Mesenchymal stem cell (in vitro differentiated cells and primary cell): ENCODE results near the gene CDK4.

Experiments used
- DNase-seq: peaks from one replicate; pipeline ENCODE4 v3.0.0-alpha.2; 2013
- H2AFZ ChIP-seq: one replicate; pipeline ENCODE4 v1.6.1; 2013; ENCODE audit warnings: low read depth, mild to moderate bottlenecking, control low read depth, inconsistent platforms, low read length, moderate library complexity
- H2AK5ac ChIP-seq: 2 replicates; pipeline ENCODE4 v1.6.1; 2013; ENCODE audit warnings: low read length, moderate library complexity, mild to moderate bottlenecking, inconsistent platforms; ENCODE audit not compliant: severe bottlenecking
- H2BK120ac ChIP-seq: one replicate; pipeline ENCODE4 v1.6.1; 2013; ENCODE audit warnings: low read depth, mild to moderate bottlenecking, inconsistent platforms, low read length, moderate library complexity
- H2BK12ac ChIP-seq, 2 experiments: one replicate each; pipeline ENCODE4 v1.6.1; 2013; ENCODE audit warnings: inconsistent platforms in 2 of 2, low read length in 2 of 2, mild to moderate bottlenecking in 2 of 2, moderate library complexity in 2 of 2, control low read depth in 1 of 2
- H2BK15ac ChIP-seq: one replicate; pipeline ENCODE4 v1.6.1; 2013; ENCODE audit warnings: mild to moderate bottlenecking, low read depth, inconsistent platforms; ENCODE audit not compliant: poor library complexity, severe bottlenecking
- H2BK5ac ChIP-seq: 2 replicates; pipeline ENCODE4 v1.6.1; 2013; ENCODE audit warnings: low read depth, mild to moderate bottlenecking, low read length, control low read depth, inconsistent platforms; ENCODE audit not compliant: poor library complexity, severe bottlenecking
- H3K14ac ChIP-seq, 2 experiments: one replicate each; pipeline ENCODE4 v1.6.1; 2013; ENCODE audit warnings: inconsistent platforms in 2 of 2, low read length in 2 of 2, control low read depth in 1 of 2, mild to moderate bottlenecking in 1 of 2, moderate library complexity in 1 of 2
- H3K18ac ChIP-seq, 2 experiments: one replicate each; pipeline ENCODE4 v1.6.1; 2013; ENCODE audit warnings: inconsistent platforms in 2 of 2, low read length in 2 of 2, control low read depth in 1 of 2, low read depth in 1 of 2, mild to moderate bottlenecking in 1 of 2
- H3K23ac ChIP-seq, 2 experiments: one replicate each; pipeline ENCODE4 v1.6.1; 2013; ENCODE audit warnings: inconsistent platforms in 2 of 2, low read length in 2 of 2, mild to moderate bottlenecking in 2 of 2, moderate library complexity in 2 of 2, control low read depth in 1 of 2
- H3K27ac ChIP-seq: 2 replicates; pipeline ENCODE4 v1.5.1; 2013; ENCODE audit warnings: mild to moderate bottlenecking, moderate library complexity, low read length, control low read depth, inconsistent platforms; ENCODE audit not compliant: poor library complexity, severe bottlenecking
- H3K27me3 ChIP-seq, 2 experiments: 2 replicates each; pipeline versions ENCODE4 v1.6.1 to v1.7.0; 2013; ENCODE audit warnings: low read length in 2 of 2, mild to moderate bottlenecking in 2 of 2, moderate library complexity in 2 of 2, control low read depth in 1 of 2, inconsistent platforms in 1 of 2; ENCODE audit not compliant: control insufficient read depth in 1 of 2, insufficient read depth in 1 of 2
- H3K36me3 ChIP-seq, 2 experiments: 2 replicates each; pipeline versions ENCODE4 v1.6.1 to v1.7.0; 2013; ENCODE audit warnings: low read length in 2 of 2, control low read depth in 1 of 2, inconsistent platforms in 1 of 2, low read depth in 1 of 2, mild to moderate bottlenecking in 1 of 2; ENCODE audit not compliant: insufficient read depth in 2 of 2, control insufficient read depth in 1 of 2
- H3K4ac ChIP-seq, 2 experiments: one replicate each; pipeline ENCODE4 v1.6.1; 2013; ENCODE audit warnings: inconsistent platforms in 2 of 2, low read length in 2 of 2, mild to moderate bottlenecking in 2 of 2, moderate library complexity in 2 of 2, control low read depth in 1 of 2, low read depth in 1 of 2
- H3K4me1 ChIP-seq: 2 replicates; pipeline ENCODE4 v1.6.1; 2013; ENCODE audit warnings: low read depth, low read length, control low read depth; ENCODE audit not compliant: control insufficient read depth, insufficient read depth
- H3K4me2 ChIP-seq: 2 replicates; pipeline ENCODE4 v1.6.1; 2013; ENCODE audit warnings: low read length, mild to moderate bottlenecking, inconsistent platforms; ENCODE audit not compliant: poor library complexity, severe bottlenecking
- H3K4me3 ChIP-seq, 2 experiments: 2 replicates each; pipeline versions ENCODE4 v1.5.1 to v1.7.0; 2013; ENCODE audit warnings: low read length in 2 of 2, mild to moderate bottlenecking in 2 of 2, control low read depth in 1 of 2, low read depth in 1 of 2; ENCODE audit not compliant: insufficient read depth in 1 of 2
- H3K79me1 ChIP-seq: replicated peaks from 2 replicates; pipeline ENCODE4 v1.6.1; 2013; ENCODE audit warnings: mild to moderate bottlenecking, control low read depth, low read length, inconsistent platforms; ENCODE audit not compliant: poor library complexity, severe bottlenecking
- H3K9ac ChIP-seq: 2 replicates; pipeline ENCODE4 v1.7.0; 2013; ENCODE audit warnings: mild to moderate bottlenecking, low read length, moderate library complexity
- H3K9me3 ChIP-seq: 2 replicates; pipeline ENCODE4 v1.7.0; 2013; ENCODE audit warnings: mild to moderate bottlenecking, low read length; ENCODE audit not compliant: control insufficient read depth
- H4K8ac ChIP-seq: one replicate; pipeline ENCODE4 v1.6.1; 2013; ENCODE audit warnings: inconsistent platforms, mild to moderate bottlenecking, low read length, moderate library complexity
- H4K91ac ChIP-seq: one replicate; pipeline ENCODE4 v1.6.1; 2013; ENCODE audit warnings: mild to moderate bottlenecking, low read length, inconsistent platforms
- WGBS: methylation state at CpG from one replicate; pipeline ENCODE4 v1.1.7; 2013; ENCODE audit warnings: mixed read lengths; 5-methylcytosine and 5-hydroxymethylcytosine counted together

Gene CDK4

GRCh38 chr12:57744777-57745484 is 7.2 kb downstream of the CDK4 start, which contains the start of gene TSPAN31:
TSPAN31 (plus strand) TSS chr12:57745039; CDS start chr12:57745155, 116 bp downstream.
- Histone ChIP-seq H3K18ac (peak within 1 kb of the TSS; percentile 94 to 97), H3K4me2 (peak within 1 kb of the TSS; percentile 79), H2BK12ac (peak within 1 kb of the TSS in 1 of 2 experiments; percentile 61), H3K9me3 (no peaks in the 10 kb centered on the region), H2AFZ (peak within 1 kb of the TSS; percentile 36), H3K27me3 (peaks cover 26 to 27% of the 10 kb centered on the region in 2 experiments), H2BK5ac (peak within 1 kb of the TSS; percentile 75), H4K8ac (peak within 1 kb of the TSS; percentile 100), H3K4me3 (peak within 1 kb of the TSS; percentile 77 to 96), H2BK15ac (peak within 1 kb of the TSS; percentile 68), H3K27ac (peak within 1 kb of the TSS; percentile 93), H3K79me1 (peaks cover 11% of the 10 kb centered on the region), H3K36me3 (peaks cover 19 to 40% of the 10 kb centered on the region in 2 experiments), H3K4ac (peak within 1 kb of the TSS; percentile 97 to 98), H3K23ac (peak within 1 kb of the TSS in 1 of 2 experiments; percentile 34), H3K9ac (peak within 1 kb of the TSS; percentile 98), H3K4me1 (peaks cover 9% of the 10 kb centered on the region), H3K14ac (peak within 1 kb of the TSS in 1 of 2 experiments; percentile 82), H2AK5ac (peak within 1 kb of the TSS; percentile 81), H4K91ac (peak within 1 kb of the TSS; percentile 99), H2BK120ac (peak within 1 kb of the TSS; percentile 94)
- under 1% methylated on average over 20 of the region's 29 CpGs for WGBS
- DNase-seq, result peak; percentile 99

- peak overlapping the region in 1 of 2 experiments; percentile 24 for H3K4ac ChIP-seq
- H3K9ac ChIP-seq, result peak overlapping the region; percentile 98
- peak overlapping the region; percentile 68 for H2BK15ac ChIP-seq
- 40% methylated on average over 19 of the region's 21 CpGs for WGBS
- H2BK12ac ChIP-seq, result no peak overlapping the region
- H3K27me3 ChIP-seq, result peaks cover 33% of the 10 kb centered on the region in 2 experiments
- peak overlapping the region; percentile 65 to 67 for H3K18ac ChIP-seq
- peak overlapping the region; percentile 73 for H4K8ac ChIP-seq
- peak overlapping the region; percentile 82 for H3K27ac ChIP-seq
- peaks cover 15 to 36% of the 10 kb centered on the region in 2 experiments for H3K36me3 ChIP-seq
- H2BK120ac ChIP-seq, result peak overlapping the region; percentile 77
- H3K9me3 ChIP-seq, result no peaks in the 10 kb centered on the region
- no peak overlapping the region for H2BK5ac ChIP-seq
- peak overlapping the region; percentile 29 for H2AK5ac ChIP-seq
- H3K79me1 ChIP-seq, result peaks cover 9% of the 10 kb centered on the region
- H3K23ac ChIP-seq, result no peak overlapping the region
- peak overlapping the region; percentile 79 for H3K4me2 ChIP-seq
- peak overlapping the region; percentile 51 to 96 for H3K4me3 ChIP-seq
- peak overlapping the region; percentile 84 for H4K91ac ChIP-seq
- DNase-seq, result no peak
- H3K4me1 ChIP-seq, result peaks cover 9% of the 10 kb centered on the region
- peak overlapping the region; percentile 36 for H2AFZ ChIP-seq
- H3K14ac ChIP-seq, result no peak overlapping the region
These were observed 7.8 kb downstream of the CDK4 start for GRCh38 chr12:57744194-57744776.

- Histone ChIP-seq H3K36me3 (peaks cover 10 to 30% of the 10 kb centered on the region in 2 experiments), H3K27ac (no peak overlapping the region), H2BK5ac (no peak overlapping the region), H3K9me3 (no peaks in the 10 kb centered on the region), H3K4me1 (peaks cover 9% of the 10 kb centered on the region), H3K18ac (no peak overlapping the region), H3K9ac (peak overlapping the region; percentile 98), H3K27me3 (peaks cover 37 to 38% of the 10 kb centered on the region in 2 experiments), H3K4me3 (peak overlapping the region in 1 of 2 experiments; percentile 96), H4K8ac (no peak overlapping the region), H3K79me1 (peaks cover 6% of the 10 kb centered on the region), H2BK120ac (no peak overlapping the region), H3K4ac (no peak overlapping the region), H3K4me2 (no peak overlapping the region), H2AK5ac (no peak overlapping the region), H2AFZ (no peak overlapping the region), H2BK12ac (no peak overlapping the region), H2BK15ac (no peak overlapping the region), H3K14ac (no peak overlapping the region), H3K23ac (no peak overlapping the region), H4K91ac (no peak overlapping the region)
- WGBS, result 93% methylated on average over 2 of the region's 2 CpGs
- no peak for DNase-seq
These were observed 8.3 kb downstream of the CDK4 start for GRCh38 chr12:57743769-57744168.
